Fibroblast of mammary gland (primary cell): ENCODE data around the gene PGGT1B.

ENCODE experiments used
- DNase-seq: peaks from one replicate; pipeline ENCODE4 v3.0.0-alpha.2; 2010; ENCODE audit warnings: low read depth
- H3K4me3 ChIP-seq: 2 replicates; pipeline ENCODE4 v1.5.1; 2011; ENCODE audit warnings: low read depth, mild to moderate bottlenecking, low read length, moderate library complexity; ENCODE audit not compliant: control insufficient read depth
- TF ChIP-seq, protein P1 (sequence below): conservative IDR thresholded peaks from 2 replicates; pipeline ENCODE4 v1.5.1; 2011; ENCODE audit warnings: low read depth, low read length, inconsistent platforms; ENCODE audit not compliant: control insufficient read depth, insufficient read depth

The PGGT1B gene

DNA sequence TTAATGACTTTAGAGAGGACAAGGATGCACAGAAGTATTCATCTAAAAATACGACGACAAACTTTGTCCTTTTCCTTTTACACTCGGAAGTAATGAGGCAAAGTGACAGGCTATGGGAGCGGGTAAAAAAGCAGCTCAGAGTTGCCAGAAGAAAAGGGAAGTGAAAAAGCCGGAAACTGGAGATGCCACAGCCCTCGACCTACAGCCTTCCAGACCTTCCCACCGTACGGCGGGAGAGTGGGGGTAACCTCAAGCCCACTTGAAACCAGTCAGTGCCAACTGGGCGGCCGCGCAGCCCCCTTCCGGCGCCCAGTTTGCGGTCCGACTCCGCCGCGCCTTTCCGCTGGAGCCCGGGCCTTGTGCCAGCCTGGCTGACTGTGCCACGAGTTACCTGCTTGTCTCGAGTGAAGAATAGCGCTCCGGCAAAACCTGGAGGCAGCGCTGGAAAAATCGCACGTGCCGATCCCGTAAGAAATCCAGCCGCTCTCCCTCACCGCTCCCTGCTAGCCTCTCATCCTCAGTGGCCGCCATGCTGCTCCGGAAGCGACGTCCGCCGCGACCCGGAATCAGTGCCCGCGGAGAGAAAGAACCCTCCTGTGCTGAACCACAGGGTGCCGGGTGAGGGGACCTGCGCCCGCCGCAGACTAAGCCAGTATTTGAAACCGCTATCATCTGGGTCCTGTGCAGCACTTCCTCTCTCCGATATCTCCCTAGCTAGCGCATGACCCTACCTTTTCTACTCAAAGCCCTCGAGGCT lies at the start of gene PGGT1B:
PGGT1B (minus strand) TSS at position 557 of the 757 bp plus-strand sequence; CDS start at position 531, 26 bp downstream.
- peak; percentile 56 for DNase-seq
- TF ChIP-seq, protein P1, sequence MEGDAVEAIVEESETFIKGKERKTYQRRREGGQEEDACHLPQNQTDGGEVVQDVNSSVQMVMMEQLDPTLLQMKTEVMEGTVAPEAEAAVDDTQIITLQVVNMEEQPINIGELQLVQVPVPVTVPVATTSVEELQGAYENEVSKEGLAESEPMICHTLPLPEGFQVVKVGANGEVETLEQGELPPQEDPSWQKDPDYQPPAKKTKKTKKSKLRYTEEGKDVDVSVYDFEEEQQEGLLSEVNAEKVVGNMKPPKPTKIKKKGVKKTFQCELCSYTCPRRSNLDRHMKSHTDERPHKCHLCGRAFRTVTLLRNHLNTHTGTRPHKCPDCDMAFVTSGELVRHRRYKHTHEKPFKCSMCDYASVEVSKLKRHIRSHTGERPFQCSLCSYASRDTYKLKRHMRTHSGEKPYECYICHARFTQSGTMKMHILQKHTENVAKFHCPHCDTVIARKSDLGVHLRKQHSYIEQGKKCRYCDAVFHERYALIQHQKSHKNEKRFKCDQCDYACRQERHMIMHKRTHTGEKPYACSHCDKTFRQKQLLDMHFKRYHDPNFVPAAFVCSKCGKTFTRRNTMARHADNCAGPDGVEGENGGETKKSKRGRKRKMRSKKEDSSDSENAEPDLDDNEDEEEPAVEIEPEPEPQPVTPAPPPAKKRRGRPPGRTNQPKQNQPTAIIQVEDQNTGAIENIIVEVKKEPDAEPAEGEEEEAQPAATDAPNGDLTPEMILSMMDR, result no peak
- H3K4me3 ChIP-seq, result peak within 1 kb of the TSS; percentile 92

DNA sequence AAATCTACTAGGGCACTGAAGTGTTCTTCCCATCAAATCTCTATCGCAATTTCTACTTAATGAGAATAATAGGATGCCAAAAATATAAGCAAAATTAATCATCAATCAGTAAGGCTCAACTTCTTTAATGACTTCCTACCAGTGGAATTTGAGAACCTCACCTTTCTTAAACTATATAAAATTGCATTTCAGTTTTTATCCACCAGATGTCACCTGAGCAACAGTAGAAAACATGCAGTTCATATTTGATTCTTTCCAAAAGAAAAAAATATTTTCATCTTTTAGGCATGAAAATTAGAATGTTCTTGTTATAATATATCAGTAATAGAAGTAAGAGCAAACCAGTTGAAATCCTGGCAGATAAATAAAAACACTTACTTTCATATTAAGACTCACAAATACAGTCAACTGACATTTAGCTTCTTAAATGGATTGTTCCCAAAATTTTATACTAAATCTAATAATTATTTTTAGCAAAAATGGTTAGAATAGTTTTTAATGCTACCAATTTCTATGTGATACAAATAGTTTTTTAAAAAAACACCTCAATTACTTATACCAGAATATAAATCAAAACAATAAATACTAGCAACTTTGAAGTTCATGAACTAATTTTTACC lies 47.2 kb upstream of the PGGT1B start:
- TF ChIP-seq, protein P1, result peak; percentile 56
- no peak overlapping the region for H3K4me3 ChIP-seq
- peak; percentile 62 for DNase-seq

DNA sequence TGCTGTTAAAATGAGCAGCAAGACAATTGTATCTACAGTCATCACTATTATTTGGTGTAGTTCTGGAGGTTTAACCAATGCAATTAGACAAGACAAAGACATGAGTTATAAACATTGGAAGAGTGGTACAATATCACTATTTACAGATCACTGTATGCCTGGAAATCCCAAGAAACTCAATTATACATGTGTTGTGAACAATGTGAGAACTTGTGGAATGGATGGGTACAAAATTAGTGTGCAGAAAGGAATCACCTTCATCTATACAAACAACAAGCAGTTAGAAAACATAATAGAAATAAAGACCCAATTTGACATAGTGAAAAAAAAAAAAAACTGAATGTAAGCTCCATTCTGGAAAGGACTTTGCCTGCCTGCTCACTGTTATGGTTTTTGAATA lies 46.1 kb upstream of the PGGT1B start:
- TF ChIP-seq, protein P1, result no peak

DNA sequence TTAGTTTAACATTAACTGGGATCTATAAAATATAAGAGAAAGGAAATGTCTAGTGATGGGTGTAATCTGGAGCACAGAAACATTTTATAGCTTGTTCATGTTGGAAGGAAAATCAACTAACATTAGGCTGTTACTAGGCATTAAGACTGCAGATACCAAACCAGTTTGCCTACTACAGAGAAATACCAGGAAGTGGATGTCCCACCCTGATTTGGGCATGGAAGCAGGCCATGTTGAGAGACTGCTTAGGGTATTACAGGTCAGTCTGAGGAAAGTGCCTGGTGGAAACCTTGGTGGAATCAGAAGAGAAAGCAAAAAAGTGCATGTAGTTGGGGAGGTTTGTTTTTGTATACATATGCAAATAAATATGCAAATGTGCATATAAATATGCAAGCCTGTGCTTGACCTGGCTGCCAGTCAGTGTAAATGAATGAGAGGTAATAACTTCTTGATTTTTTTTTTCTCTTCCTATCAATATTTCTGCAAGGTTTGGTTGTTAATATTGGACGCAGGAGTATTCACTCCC lies 43.4 kb upstream of the PGGT1B start:
- TF ChIP-seq, protein P1, result no peak
- DNase-seq, result no peak
- H3K4me3 ChIP-seq, result no peak overlapping the region

More for the DNA sequence above, 46.1 kb upstream of the PGGT1B start:
- no peak overlapping the region for H3K4me3 ChIP-seq
- no peak for DNase-seq

DNA sequence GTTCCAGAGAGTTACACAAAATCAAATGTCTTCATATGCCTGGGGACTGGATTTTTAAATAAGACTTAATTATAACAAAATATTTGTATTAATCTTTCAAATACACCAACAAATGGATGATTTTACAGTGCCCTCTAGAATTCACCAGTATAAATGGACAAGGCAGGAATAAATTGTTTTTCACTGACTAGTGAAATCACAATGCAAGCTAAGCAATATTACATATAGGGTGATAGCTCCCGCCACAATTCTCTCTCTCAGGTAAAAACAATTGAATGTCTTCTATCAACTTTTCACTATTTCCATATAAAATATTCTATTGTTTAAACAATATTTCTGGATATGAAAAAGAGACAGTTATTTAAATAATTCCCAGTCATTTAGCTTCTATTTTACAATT lies 41.8 kb upstream of the PGGT1B start:
- TF ChIP-seq, protein P1, result no peak
- no peak for DNase-seq
- H3K4me3 ChIP-seq, result no peak overlapping the region

DNA sequence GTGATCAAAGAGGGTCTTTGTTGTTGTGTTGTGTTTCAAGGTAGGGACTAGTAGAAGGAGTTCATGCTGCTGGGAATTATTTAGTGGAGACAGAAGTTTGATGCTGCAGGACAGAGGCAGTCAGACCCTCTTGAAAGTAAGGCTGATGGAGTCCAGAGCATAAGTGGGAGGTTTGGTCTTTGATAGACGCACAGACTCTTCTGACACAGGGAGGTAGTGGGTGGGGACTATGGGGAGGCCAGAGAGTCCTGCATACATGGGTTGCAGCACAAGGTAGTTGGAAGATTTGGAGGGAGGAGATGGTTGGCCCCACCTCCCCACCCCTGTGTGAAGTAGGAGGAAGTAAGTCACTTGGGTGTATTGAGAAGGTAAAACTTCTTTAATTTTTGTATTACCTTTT lies 36.1 kb upstream of the PGGT1B start:
- TF ChIP-seq, protein P1, result no peak
- no peak for DNase-seq
- H3K4me3 ChIP-seq, result no peak overlapping the region
